HK-2 (cell line): Measurements from ENCODE around the gene STK10.
"Not testable (repeated sequence)": the region's sequence is repeated elsewhere in the genome, so short reads cannot be mapped to it uniquely, and the experiment has no call there.

Experiments
- DNase-seq: peaks from one replicate; pipeline ENCODE4 v3.0.0-alpha.2; 2018; ENCODE audit not compliant: unreplicated experiment

The STK10 gene

GRCh38 chr5:172188033-172188892, at the start of gene STK10:
Gene STK10 (minus strand): TSS chr5:172188224. CDS start chr5:172188042, 182 bp downstream.
- peak; percentile 88 for DNase-seq

DNA sequence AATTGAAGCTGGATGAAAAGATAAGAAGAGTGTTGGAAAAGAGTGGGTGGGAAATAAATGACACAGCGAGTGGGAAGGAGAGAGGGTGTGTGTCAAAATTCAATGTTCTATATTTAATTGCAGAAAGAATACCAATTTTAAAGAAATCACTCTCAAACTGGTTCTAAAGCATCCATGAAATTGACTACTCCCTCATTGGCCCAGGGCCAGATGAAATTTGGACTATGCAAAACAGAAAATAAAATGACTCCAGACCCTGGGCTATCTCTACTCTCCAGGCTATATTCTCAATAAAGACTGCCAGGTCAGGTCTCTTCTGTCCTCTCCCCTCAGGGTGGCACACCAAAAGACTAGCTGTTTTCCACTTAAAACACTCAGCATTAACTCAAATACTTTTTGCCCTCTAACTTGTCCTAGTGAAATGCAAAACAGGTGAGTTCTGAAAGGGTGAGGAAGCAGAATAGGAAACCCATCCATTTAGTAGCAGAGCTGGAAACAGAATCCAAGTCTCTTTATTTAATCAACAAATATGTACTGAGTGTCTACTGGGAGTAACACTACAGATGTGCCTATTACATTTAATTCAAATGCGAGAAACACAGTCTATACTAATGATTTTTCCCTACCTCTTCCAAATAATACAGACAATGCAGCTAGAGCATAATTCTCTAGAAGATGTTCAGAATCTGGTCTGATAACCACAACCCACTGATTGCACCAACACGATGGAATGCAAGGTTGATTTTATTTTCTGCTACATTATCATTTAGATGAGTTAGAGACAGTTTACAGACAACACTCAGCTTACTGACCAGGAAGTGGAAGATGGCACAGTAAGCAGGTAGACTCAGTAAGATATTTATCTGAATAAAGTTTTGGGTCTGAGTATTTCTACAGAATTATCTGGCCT, 48.1 kb upstream of the STK10 start:
- DNase-seq = no peak

DNA sequence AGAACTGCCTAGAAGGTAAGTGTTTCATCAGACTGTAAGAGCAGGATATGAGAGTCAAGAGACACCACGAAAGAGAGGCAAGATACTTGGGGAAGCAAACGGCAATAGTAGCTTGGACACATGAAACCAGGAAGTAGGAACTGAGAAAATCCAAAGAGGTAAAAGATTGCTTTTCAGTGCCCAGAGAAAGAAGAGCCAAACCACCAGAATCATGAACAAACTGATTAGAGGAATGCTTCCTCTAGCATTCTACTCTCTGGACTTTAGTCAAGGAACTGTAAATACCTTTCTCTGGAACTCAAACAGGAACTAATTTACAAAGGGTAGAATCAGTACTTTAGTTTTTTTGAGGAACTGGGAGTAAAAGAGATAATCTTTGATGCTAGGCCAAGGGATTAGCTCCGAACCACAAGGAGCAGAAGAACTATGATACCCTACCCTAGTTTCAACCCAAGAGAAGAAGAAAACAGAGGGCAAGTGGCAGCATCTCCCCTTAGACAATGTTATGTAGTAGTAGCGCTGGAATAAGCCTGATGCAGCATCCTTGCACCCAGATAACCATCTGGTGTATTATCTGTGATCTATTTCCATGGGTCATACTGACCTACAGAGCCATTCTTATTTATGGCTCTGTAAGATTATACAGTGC, 47.2 kb upstream of the STK10 start:
- DNase-seq = no peak

GRCh38 chr5:172234031-172234430, 46.0 kb upstream of the STK10 start:
- no peak for DNase-seq

DNA sequence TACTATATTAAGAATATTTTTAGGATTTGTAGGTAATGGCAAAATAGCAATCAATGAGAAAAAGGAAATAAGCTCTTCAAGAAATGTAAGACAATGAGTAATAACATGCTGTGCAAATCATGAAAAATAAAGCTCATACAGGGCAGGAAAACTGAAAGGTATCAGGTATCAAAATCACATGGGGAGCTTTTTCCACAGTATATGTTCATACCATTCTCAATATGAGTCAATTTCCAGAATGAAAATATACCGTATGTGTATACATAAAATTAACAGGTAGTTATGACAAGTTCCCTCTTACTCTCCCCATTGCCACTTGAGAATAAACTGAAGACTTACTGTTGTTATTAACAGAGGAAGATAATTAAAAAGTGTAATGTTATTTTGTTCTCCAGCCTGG, 41.9 kb upstream of the STK10 start:
- DNase-seq = no peak

GRCh38 chr5:172224996-172225395, 37.0 kb upstream of the STK10 start:
- DNase-seq = no peak

DNA sequence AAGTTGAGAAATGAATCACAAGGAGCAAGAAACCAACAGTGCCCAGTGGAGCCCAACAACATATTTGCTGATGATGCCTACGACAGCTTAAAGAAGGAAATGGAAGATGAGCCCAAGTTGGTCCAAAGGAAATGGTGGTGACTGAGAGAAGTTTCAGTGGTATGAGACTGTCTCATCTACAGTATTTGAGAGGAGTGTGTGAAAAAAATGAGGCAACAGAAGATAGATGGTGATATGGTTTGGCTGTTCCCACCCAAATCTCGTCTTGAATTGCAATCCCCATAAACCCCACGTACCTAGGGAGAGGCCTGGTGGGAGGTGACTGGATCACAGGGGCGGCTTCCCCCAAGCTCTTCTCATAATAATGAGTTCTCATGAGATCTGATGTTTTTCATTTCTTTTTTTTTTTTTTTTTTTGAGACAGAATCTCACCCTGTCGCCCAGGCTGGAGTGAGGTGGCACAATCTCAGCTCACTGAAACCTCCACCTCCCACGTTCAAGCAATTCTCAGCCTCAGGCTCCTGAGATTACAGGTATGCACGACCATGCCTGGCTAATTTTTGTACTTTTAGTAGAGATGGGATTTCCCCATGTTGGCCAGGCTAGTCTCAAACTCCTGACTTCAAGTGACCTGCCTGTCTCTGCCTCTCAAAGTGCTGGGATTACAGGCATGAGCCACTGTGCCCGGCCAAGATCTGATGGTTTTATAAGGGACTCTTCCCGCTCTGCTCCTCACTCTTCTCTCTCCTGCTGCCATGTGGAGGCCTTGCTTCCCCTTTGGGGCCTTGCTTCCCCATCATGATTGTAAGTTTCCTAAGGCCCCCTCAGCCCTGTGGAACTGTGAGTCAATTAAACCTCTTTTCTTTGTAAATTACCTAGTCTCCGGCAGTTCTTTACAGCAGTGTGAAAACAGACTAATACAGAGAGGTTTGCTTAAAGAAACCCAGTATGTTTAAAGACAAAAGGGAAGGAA, 36.2 kb upstream of the STK10 start:
- no peak for DNase-seq

DNA sequence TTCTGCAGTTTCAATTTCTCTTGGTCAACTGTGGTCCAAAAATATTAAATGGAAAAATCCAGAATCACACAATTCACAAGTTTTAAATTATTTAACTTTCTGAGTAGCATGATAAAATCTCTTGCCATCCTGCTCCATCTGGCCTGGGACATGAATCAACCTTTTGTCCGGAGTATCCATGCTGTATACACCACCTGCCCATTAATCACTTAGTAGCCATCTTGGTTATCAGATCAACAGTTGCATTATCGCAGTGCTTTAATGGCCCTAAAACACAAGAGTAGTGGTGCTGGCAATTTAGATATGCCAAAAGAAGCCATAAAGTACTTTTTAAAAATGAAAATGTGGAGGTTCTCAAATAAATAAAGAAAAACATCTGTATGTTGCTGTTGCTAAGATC, 31.3 kb upstream of the STK10 start:
- no peak for DNase-seq

GRCh38 chr5:172216345-172216744, 28.3 kb upstream of the STK10 start:
- DNase-seq = no peak

- DNase-seq = no peak
Observed at GRCh38 chr5:172213126-172213525, 25.1 kb upstream of the STK10 start.

DNA sequence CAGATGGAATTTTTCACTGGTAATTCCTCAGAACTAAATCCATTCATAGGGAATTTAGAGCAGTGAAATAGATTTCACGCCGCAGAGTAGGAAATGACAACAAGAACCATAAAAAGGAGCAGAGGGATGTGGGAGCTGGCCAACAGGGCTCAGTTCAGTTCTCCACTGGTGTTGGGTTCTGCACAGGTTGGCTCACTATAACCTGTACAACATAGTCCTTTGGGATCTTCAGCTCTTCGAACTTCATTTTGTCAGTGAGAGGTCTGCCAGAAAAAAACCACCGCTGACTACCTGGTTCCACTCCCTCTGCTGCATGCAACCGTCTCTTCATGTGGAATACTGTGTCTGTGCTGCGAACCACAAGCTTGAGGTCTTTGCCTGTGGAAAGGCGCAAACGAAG, 23.7 kb upstream of the STK10 start:
- DNase-seq = no peak

GRCh38 chr5:172209714-172210113, 21.7 kb upstream of the STK10 start:
- DNase-seq = no peak

- DNase-seq = no peak
Observed at GRCh38 chr5:172207511-172207910, 19.5 kb upstream of the STK10 start.

- not testable (repeated sequence) for DNase-seq
Observed at GRCh38 chr5:172205984-172206383, 18.0 kb upstream of the STK10 start.

DNA sequence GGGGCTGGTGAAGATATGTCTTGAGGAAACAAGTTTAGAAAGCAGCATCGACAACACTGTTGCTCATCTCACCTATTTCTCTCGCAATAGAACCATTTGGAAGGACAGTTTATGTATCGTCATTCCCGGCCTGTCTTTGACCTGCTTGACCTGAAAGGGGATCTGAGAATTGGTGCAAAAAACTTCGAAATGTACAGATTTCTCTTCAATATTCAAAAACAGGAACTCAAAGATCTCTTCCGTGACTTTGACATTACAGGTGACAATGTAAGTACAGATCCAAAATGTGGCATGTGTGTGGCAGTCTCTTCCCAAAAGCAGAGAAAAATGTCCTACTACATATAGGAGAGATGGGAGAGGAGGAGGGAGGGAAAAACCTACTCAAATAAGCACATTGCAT, 12.5 kb upstream of the STK10 start:
- no peak for DNase-seq

- no peak for DNase-seq
Observed at GRCh38 chr5:172199446-172199845, 11.4 kb upstream of the STK10 start.

DNA sequence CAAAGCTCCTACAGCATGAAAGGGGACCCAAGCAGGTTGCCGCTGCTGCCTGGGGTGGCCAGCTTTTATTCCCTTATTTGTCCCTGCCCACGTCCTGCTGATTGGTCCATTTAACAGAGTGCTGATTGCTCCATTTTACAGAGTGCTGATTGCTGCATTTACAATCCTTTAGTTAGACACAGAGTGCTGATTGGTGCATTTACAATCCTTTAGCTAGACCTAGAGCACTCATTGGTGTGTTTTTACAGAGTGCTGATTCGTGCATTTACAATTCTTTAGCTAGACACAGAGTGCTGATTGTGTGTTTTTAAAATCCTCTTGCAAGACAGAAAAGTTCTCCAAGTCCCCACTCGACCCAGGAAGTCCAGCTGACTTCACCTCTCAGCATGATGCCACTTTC, 9.8 kb upstream of the STK10 start:
- not testable (repeated sequence) for DNase-seq

GRCh38 chr5:172194985-172195774, 7.2 kb upstream of the STK10 start:
- no peak for DNase-seq

- no peak for DNase-seq
Observed at GRCh38 chr5:172193872-172194271, 5.8 kb upstream of the STK10 start, which contains the start of gene EFCAB9. Gene EFCAB9 (plus strand): TSS chr5:172194172. CDS start chr5:172194173, 1 bp downstream.

- DNase-seq = no peak
Observed at GRCh38 chr5:172189693-172190296, 1.8 kb upstream of the STK10 start.
